ENCODE data around the gene TMEM164. TPM values are rescaled to one million over a fixed set of nuclear protein-coding genes. Genes with fewer than 3 reads are reported as not detected.

Gene TMEM164
- total RNA-seq, 1 experiment from 2014 or later = 24.0 TPM

GRCh38 chrX:110066488-110067225, 63.7 kb downstream of the TMEM164 start:
- DNase-seq (ENCODE audit: low read depth) = no peak

GRCh38 chrX:110070970-110071369, 68.1 kb downstream of the TMEM164 start:
- DNase-seq (ENCODE audit: low read depth) = no peak

DNA sequence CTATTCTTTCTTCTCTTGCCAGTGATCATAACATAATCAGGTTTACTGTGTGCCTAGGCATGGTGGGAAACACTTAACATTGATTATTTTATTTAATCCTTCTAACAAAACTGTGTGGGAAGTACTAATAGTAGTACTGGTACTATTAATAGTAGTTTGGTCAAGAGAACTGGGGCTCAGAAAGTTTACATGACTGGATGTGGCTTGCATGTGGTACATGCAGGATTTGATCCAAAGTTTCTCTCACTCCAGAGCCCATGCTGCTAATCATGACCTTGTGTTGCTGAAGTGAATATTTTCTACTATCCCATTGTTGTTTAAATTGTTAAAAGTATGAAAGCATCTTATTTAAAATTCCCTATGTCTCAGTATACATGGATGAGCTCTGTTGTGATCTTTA, 78.4 kb downstream of the TMEM164 start:
- no peak for DNase-seq (ENCODE audit: low read depth)

- DNase-seq (ENCODE audit: low read depth) = peak; percentile 39
Measured at GRCh38 chrX:110081740-110082139, 78.8 kb downstream of the TMEM164 start.

GRCh38 chrX:110082161-110082560, 79.2 kb downstream of the TMEM164 start:
- DNase-seq (ENCODE audit: low read depth) = peak; percentile 72

DNA sequence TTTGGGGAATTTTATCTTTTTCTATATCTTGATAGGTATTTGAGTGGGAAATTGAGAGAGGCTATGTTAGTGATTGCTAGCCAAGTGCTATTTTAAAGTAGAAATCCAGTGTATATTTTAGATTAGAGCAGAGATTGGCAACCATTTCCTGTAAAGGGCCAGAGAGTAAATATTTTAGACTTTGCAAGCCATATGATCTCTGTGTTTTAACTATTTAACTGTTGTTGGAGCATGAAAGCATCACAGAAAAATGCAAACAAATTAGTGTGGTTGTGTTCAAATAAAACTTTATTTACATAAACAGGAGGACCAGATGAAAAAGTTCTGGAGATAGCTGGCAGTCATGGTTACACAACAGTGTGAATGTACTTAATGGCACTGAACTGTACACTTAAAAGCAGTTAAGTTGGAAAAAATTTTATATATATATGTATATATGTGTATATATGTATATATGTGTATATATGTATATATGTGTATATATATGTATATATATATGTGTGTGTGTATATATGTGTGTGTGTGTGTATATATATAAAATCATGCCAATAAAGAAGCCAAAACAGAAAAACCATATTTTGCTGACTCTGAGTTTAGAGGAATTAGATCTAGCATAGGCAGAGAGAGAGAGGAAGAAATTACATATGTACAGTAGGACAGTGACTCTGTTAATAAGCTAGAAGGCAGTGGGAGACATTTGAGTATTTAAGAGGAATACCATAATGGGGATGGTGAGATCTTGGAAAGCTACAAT, 83.4 kb downstream of the TMEM164 start:
- DNase-seq (ENCODE audit: low read depth) = peak; percentile 26

GRCh38 chrX:110086916-110087484, 84.1 kb downstream of the TMEM164 start:
- DNase-seq (ENCODE audit: low read depth) = peak; percentile 95

- DNase-seq (ENCODE audit: low read depth) = peak; percentile 93
Measured at GRCh38 chrX:110087485-110088356, 84.8 kb downstream of the TMEM164 start.

- DNase-seq (ENCODE audit: low read depth) = peak; percentile 61
Measured at GRCh38 chrX:110089656-110090403, 86.9 kb downstream of the TMEM164 start.

GRCh38 chrX:110097920-110098319, 95.0 kb downstream of the TMEM164 start:
- no peak for DNase-seq (ENCODE audit: low read depth)

- no peak for DNase-seq (ENCODE audit: low read depth)
Measured at GRCh38 chrX:110103344-110103743, 100.4 kb downstream of the TMEM164 start.

DNA sequence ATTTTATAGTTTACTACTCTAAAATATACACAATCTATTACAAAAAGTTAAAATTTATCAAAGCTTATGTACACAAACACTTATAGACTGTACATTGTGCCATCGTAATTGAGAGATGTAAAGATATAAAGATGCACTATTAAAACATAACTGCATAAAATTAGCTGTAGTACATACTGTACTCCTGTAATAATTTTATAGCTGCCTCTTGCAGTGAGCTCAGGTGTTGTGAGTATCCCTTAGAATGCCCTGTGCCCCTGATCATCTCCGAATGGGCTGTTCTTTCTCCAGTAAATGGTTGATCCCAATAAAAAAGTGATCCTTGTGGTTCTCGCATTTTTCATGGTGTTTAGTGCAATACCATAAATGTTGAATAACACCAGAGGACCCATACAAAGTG, 101.2 kb downstream of the TMEM164 start:
- no peak for DNase-seq (ENCODE audit: low read depth)

- peak; percentile 32 for DNase-seq (ENCODE audit: low read depth)
Measured at GRCh38 chrX:110108381-110108821, 105.5 kb downstream of the TMEM164 start.

DNA sequence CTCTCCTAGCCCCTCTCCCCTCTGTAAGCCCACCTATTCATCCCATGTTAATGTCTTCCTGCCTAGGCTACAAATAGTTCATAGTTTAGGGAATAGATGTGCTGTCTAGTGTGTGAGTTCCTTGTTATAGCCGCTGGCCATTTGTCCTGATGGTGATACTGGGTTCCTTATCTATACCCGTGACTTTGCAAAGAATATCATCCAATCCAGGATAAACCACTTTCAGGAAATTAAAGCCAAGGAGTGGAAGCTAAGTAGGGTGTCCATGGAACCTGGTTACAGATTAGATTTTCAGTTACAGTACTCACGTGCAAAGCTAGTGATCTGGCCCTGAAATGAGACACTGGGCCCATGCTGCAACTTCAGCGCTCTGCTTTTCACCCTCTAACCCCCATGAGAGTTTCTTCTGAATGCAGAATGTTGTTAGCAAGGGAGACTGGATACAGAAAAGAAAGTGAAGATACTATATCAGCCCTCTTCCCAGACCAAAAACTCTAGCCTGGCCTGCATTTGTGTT, 111.4 kb downstream of the TMEM164 start:
- DNase-seq (ENCODE audit: low read depth) = no peak

DNA sequence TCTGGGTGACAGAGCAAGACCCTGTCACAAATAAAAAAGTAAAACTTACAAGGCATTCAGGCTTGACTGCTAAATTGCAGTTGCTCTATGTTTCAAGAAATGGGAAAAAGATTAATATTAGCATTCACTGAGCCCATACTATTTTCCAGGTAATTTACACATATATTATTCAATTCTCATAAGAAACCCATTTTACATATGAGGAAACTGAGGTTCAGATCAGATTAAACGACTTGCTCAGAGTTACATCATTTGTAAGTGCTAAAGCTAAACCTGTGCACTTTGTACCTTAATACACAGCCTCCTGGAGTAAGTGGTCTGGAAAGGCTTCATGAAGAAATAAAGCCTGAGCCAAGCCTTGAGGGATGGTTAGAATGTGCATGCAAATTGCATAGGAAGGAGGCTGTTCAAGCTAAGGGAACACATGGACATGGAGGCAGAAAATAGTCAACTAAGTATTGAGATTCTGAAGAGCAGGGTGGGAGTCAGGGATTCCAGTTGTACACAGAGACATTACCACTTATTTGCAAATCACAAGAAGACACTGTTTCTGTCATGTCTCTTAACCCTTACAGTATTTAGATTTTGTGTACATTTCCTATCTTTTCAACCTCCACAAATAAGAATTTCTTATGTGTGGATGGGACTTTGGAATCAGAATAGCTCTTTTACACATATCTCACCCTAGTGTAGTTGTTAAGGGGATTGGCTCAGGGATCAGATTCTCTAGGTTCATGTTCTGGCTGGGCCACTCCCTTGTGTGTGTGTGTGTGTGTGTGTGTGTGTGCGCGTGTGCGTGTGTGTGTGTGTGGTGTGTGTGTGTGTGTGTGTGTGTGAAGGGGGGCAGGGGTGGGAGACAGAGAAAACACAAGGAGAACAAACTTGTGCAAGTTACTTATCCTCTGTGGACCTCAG, 113.4 kb downstream of the TMEM164 start:
- DNase-seq (ENCODE audit: low read depth) = no peak

DNA sequence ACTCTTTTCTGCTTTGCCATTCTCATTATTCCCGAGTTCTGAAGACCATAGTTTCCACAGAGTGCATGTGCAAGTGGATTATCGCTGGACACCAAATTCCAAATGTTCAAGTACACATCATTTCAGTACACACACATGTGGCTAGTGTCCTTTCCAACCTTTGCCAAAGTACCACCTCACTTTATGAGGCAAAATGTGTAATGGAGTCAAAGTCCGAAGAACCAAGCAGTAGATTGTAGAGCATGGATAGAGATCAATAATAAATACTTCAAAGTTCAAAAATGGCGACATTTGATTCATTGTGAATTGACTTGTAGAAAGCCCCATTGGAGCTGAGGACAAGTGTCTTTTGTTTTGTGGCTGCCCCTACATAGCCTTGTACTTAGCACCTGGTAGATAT, 115.6 kb downstream of the TMEM164 start:
- no peak for DNase-seq (ENCODE audit: low read depth)

DNA sequence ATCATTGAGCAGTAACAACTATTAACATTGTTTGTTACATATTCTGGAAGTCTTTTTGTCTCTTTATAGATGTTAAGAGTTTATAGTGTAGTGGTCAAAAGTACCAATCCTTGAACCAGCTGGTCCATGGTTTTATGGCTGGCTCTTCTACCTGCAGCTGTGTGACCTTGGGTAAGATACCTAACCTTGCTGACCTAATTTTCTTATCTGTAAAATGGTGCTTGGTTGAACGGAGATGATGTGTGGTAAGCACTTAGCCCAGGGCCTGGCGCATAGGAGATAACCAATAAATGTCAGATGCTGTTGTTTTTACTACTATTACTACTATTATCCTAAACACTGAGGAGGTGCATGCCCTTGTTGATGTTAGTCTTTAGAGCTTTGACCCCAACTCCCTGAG, 116.6 kb downstream of the TMEM164 start:
- DNase-seq (ENCODE audit: low read depth) = no peak

DNA sequence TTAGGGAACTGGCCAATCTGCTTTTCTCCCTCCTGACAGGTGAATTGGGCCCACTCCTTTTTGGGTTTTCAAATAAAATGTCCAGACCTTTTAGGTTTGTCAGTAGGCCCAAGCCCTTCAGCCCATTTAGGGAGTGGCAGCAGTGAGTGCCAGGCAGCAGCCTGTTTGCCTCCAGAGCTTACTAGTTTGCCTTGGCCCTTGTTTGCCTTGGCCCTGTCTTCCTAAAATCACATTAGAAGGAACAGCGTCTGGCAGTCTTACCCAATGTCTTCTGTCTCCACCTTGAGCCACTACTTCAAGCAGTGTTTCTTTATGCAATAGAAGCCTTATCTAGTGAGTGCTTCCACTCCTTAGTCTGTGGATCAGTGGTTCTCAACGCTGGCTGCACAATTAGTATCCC, 117.1 kb downstream of the TMEM164 start:
- no peak for DNase-seq (ENCODE audit: low read depth)

- peak; percentile 59 for DNase-seq (ENCODE audit: low read depth)
Measured at GRCh38 chrX:110123331-110123782, 120.4 kb downstream of the TMEM164 start.

Measured in LHCN-M2 (cell line).